NB4 (cell line): ENCODE data around the gene PROX1.

Experiments
- DNase-seq: peaks from one replicate; pipeline ENCODE4 v3.0.0; 2010; ENCODE audit warnings: low read depth
- H3K4me3 ChIP-seq: one replicate; pipeline ENCODE4 v1.5.1; 2011; ENCODE audit warnings: mild to moderate bottlenecking, low read depth, low read length, moderate library complexity
- CTCF ChIP-seq: IDR thresholded peaks from one replicate; pipeline ENCODE4 v1.5.1; 2012; ENCODE audit warnings: low read depth, low read length
- MYC ChIP-seq: IDR thresholded peaks from 2 replicates; pipeline ENCODE4 v1.6.1; 2011; ENCODE audit warnings: low read depth, low read length
- POLR2A ChIP-seq: IDR thresholded peaks from 2 replicates; pipeline ENCODE4 v1.6.1; 2011; ENCODE audit warnings: mild to moderate bottlenecking; ENCODE audit not compliant: insufficient read length; ENCODE audit errors: extremely low read depth
- TF ChIP-seq, protein P1 (sequence below): IDR thresholded peaks from 2 replicates; pipeline ENCODE4 v1.6.1; 2011; ENCODE audit warnings: low read depth, low read length

PROX1 gene

GRCh38 chr1:214029796-214030195, 42.0 kb downstream of the PROX1 start:
- TF ChIP-seq MYC: no peak
- no peak for TF ChIP-seq POLR2A
- TF ChIP-seq, protein P1, sequence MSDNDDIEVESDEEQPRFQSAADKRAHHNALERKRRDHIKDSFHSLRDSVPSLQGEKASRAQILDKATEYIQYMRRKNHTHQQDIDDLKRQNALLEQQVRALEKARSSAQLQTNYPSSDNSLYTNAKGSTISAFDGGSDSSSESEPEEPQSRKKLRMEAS: no peak
- no peak for TF ChIP-seq CTCF
- no peak for DNase-seq
- H3K4me3 ChIP-seq: no peak overlapping the region

DNA sequence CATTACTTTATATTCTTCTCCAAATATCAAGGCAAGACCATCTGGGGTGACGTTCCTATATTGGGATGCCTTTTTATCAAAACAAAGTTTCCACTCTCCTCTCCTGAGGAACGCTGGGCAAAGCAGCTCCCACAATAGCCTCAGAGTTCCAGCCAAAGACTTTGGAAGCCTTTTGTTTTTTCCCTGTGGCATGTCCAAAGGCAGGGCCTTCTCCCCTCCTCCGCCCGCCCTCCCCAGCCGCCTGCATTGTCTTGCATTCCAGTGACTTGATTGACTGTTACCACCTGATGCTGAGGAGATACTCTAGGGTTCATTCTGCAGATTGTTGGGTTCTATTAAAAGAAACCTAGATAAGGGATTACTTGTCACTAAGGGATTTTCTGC, 43.5 kb downstream of the PROX1 start:
- TF ChIP-seq POLR2A (no peak), CTCF (no peak), MYC (no peak)
- TF ChIP-seq, protein P1: no peak
- no peak overlapping the region for H3K4me3 ChIP-seq
- no peak for DNase-seq

GRCh38 chr1:214037468-214037867, 49.7 kb downstream of the PROX1 start:
- no peak for DNase-seq
- TF ChIP-seq MYC (no peak), POLR2A (no peak), CTCF (no peak)
- TF ChIP-seq, protein P1: no peak
- H3K4me3 ChIP-seq: no peak overlapping the region

GRCh38 chr1:214039394-214040018, 51.7 kb downstream of the PROX1 start:
- TF ChIP-seq POLR2A (no peak), MYC (no peak), CTCF (no peak)
- TF ChIP-seq, protein P1: no peak
- DNase-seq: no peak
- H3K4me3 ChIP-seq: no peak overlapping the region

- H3K4me3 ChIP-seq: no peak overlapping the region
- TF ChIP-seq POLR2A (no peak), MYC (no peak), CTCF (no peak)
- TF ChIP-seq, protein P1: no peak
- no peak for DNase-seq
Measured at GRCh38 chr1:214043167-214043566, 55.4 kb downstream of the PROX1 start.
